ENCODE results near the gene CACNA1G.

Gene CACNA1G

DNA sequence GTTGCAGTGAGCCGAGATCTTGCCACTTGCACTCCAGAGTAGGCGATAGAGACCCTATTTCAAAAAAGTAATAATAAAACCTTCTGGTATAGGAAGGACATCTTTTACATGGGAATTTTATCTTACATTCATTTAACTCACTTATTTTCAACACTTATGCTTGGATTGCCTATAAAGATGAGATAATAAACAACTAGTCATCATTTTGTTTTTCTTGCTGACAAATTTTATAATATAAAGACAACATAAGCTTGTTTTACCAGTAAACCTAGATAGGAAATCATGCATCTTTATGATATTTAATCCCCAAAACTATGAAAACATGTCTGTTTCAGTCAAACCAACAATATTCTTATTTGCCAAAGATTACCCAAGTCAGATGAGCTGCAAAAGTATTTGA, 91.1 kb downstream of the CACNA1G start:
- no peak for DNase-seq (ENCODE audit: low read depth in 2 of 2)

DNA sequence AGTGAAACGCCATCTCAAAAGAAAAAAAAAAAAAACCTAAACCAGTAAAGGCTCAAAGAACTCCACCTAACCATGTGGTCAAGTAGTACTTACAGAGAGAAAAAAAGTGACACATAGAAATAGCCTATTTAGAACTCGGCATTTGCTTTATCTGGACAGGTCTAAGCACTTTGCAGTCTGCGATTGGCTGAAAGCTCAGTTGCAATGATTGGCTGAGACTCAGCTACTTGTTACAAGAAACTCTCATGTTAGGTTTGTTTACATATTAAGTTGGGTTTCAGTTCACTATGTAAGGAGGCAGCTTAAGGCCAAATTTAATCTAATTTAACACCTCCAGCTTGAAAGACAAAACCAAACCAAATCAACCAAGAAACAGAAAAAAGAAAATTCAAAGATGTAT, 93.2 kb downstream of the CACNA1G start:
- no peak for DNase-seq (ENCODE audit: low read depth in 2 of 2)

DNA sequence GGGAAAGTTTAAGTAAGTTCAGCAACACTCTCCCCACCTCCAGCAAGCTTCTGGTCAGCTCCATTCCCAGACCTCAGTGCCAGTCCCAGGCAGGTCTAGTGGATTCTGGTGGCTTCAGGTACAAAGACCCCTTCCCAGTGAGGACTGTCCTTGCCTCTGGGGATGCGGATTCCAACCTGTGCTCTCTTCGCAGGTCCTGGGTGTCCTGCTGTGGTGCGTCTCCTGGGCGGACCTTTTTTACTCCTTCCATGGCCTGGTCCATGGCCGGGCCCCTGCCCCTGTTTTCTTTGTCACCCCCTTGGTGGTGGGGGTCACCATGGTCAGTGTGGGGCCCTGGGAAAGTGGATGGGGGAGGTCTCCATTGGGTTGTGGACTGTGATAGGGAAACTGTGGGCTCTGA, 96.0 kb downstream of the CACNA1G start:
- DNase-seq (ENCODE audit: low read depth in 2 of 2), result no peak

DNA sequence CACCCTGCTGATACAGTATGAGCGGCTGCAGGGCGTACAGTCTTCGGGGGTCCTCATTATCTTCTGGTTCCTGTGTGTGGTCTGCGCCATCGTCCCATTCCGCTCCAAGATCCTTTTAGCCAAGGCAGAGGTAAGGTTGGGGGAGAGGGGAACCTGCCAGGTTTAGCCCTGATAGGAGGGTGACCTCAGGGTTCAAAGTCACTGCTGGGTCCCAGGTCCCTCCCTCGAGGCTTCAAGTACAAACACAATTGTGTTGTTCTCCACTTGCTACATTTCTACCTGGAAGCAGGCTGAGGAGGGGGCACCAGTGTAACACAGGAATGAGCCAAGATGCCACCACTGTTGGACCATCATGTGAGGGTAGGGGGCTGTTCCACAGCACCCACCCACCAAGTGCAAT, 96.5 kb downstream of the CACNA1G start:
- no peak for DNase-seq (ENCODE audit: low read depth in 2 of 2)

DNA sequence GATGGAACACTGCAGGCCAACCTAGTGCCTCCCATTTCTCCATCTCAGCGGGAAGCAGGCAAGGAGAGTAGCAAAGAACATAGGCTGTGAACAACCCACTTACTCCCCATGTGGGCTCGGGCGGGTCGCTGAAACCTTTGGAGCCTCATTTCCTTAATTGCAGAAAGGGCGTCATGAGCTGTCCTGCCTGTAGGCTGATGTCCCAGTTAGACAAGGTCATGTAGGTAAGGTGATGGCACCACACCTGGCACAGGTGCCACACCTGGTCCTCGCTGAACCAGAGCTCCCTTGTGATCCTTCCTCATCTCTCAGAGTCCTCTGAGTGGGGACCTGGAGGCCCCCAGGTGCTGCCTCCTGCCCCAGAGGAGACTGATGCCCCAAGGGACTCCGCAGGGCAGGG, 97.1 kb downstream of the CACNA1G start:
- DNase-seq (ENCODE audit: low read depth in 2 of 2), result no peak

DNA sequence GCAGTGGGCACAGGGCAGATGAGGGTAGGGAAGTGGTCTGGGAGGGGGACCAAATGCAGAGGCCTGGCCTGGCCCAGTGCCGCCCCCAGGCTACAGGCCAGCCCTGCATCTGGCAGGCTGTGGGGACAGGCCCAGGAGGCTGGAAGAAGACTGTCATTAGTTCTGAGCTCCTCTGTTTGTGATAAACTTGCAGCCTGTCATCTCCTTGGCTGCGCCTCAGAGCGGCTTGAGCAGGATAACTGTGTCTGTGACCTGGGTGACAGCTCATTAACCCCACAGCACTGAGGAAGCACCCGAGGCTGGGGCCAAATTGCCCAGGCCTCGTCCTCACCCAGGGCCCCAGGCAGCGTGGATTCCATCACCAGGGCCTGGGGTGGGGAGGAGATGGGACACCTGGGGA, 98.1 kb downstream of the CACNA1G start:
- DNase-seq (ENCODE audit: low read depth in 2 of 2), result no peak

DNA sequence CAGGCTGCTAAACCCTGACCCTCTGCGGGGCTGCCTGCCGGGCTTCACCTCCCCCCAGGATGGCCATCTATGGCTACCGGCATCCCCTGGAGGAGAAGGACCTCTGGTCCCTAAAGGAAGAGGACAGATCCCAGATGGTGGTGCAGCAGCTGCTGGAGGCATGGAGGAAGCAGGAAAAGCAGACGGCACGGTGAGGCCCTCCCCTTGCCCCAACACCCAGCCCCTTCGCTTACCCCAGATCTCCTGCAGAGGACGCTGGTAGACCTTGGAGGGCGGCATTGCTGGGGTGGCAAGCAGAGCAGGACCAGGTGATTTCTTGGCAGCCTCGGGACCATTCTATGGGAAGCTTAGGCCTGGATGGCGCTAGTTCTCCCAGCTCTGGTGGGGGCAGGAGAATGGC, 98.7 kb downstream of the CACNA1G start:
- DNase-seq (ENCODE audit: low read depth in 2 of 2), result no peak

DNA sequence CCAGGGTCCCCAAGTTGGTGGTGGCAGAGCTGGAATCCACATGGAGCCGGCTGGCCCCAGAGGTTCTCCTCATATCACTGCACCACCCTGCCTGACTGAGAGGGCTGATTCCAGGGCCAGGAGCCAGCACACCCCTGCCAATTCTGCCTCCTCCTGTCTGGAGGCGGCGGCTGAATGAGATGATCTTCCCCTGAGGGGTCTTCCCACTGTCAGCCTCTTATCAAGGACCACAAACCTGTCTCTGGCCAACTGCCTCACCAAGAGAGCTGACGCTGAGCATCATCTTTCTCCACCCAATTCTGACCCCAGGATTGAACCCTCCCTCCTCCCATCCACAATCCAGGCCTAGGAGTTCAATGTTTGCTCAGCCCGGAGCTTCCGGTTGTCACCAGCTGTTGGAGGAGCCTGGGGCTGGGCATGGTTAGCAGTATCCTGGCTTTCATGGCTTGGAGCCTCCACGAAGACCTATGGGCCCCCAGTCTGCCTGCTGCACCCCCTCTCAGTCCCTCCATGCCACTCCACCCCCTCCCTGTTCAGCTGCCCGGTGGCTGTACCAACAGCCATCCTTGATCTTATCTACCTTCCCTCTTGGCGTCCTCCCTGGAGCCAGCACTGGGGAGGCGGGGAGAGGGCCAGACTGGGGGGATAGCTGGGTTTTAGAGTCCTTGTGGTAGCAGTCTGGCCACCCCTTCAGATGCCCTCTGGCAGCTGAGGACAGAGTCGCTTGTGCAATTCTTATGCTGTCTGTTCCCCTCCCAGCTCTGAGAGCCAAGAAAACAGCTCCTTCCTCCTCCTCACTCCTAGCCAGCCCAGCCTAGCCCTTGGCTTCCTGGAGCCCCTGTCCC, 99.7 kb downstream of the CACNA1G start:
- no peak for DNase-seq (ENCODE audit: low read depth in 2 of 2)

DNA sequence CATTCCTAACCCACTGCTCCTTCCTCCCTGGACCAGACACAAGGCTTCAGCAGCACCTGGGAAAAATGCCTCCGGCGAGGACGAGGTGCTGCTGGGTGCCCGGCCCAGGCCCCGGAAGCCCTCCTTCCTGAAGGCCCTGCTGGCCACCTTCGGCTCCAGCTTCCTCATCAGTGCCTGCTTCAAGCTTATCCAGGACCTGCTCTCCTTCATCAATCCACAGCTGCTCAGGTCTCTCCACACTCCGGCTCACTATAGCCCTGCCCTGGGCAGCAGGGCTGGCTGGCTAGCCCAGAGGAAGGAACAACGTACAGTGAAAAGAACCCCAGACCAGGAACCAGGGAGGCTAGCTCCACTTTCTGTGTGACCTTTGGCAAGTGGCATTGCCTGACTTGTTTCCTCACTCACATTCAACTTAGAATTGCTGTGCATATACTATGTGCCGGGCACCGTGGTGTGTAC, 100.4 kb downstream of the CACNA1G start:
- DNase-seq (ENCODE audit: low read depth in 2 of 2), result no peak

DNA sequence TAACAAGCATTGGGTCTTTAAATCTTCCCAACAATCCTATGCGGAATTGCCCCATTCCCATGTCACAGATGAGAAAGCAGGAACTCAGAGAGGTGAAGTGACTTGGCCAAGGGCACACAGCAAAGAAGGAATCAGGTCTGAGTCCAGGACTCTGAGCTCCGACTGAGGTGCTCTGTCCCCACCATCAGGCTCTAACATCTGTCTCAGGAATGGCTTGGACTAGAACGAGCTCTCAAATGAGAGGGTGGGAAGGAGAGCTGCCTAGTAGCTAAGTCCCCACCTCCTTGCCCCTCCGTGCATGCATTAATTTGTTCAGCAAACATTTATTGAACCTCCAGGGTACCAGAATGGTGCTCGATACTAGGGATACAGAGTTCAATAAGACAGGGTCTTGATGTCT, 100.8 kb downstream of the CACNA1G start:
- no peak for DNase-seq (ENCODE audit: low read depth in 2 of 2)

DNA sequence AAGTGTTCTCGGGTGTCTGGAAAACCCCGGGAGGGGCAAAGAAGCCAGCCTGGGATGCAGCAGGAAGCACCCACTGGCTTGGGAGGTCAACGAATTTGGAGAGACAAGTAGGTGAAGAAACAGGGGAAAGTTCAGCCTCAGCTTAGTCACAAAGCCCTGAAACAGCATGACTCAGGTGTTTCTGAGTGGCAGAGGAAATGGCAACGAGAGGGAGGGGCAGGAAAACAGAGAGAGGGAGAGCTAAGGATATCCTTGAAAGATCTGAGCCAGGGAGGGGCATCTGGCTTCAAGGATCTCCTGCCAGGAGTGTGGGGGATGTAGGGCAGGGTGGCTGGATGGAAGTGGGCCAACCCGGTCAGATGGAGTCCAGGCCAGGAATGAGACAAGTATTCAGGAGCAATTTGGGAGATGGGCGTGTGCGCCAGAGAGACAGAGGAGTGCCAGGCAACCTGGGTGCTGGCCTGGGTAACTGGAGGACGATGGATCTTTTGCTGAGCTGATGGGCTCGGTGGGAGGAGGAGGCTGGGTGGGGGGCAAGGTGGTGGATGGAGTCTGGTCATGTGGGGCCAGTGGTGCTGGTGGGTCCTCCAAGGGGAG, 101.4 kb downstream of the CACNA1G start:
- DNase-seq (ENCODE audit: low read depth in 2 of 2), result peak in 1 of 2 donors; percentile 5

DNA sequence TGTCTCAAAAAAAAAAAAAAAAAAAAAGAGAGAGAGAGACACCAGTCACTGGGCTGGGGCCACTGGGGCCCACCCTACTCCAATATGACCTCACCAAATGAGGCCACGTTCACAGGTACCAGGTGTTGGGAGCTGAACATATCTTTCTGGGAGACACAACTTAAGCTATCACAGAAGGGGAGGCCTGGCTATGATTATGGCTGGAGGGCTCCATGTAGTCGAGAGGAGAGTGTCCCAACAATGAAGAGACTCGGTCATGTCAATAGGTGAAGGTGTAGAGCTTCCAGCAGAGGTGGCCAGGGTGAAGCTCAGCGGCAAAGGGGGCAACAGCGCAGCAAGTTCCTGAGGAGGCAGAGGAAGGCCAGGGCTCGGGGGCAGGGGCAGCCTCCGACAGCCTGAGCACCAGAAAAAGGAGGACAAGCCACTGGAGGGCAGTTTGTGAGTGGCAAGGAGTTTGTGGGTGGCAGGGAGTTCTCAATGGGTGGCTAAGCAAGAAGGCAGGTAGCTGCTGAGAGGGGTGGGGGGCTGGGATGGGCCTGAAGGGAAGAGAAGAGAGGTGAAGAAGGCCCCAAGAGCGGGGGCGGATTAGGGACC, 102.2 kb downstream of the CACNA1G start:
- DNase-seq (ENCODE audit: low read depth in 2 of 2), result no peak

DNA sequence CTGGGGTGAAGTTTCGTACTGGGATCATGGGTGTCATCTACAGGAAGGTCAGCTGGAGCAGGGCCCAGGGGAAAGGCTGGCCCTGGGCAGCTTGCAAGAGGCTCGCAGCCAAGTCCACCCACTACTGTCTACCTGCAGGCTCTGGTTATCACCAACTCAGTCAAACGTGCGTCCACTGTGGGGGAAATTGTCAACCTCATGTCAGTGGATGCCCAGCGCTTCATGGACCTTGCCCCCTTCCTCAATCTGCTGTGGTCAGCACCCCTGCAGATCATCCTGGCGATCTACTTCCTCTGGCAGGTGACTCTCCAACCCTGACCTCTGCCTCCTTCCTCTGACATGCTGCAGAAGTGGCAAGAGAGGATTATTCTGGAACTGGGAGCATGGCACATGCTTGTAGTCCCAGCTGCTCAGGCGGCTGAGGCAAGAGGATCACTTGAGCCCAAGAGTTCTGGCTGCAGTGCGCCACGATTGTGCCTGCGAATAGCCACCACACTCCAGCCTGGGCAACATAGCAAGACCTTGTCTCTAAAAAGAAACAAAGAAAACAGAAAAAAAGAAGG, 103.4 kb downstream of the CACNA1G start:
- DNase-seq (ENCODE audit: low read depth in 2 of 2), result no peak

DNA sequence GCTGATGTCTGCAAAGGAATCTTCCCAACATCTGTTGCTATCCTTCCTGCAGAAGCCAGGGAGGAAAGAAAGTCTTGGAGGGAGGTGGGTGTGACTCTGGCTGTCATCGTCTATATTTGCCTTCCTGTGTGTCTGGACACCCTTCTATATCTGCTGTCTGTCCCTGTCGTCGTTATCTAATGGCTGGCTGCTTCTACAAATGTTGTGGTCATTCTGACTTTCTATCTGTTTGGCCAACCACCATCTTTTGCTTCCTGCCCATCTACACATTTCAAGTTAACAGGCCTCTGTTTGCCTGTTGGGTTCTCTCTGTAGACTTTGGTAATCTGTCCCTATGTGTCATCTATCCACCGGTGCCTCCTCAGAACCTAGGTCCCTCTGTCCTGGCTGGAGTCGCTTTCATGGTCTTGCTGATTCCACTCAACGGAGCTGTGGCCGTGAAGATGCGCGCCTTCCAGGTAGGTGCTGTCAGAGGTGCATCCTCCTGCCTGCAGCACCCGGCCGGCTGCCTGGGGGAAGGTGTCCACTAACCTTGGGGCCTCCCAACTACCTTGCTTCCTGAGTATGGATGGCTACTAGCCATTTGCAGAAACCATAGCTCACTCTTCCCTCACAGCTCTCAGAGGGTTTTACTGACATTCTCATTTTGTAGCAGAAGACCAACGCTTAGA, 104.4 kb downstream of the CACNA1G start:
- DNase-seq (ENCODE audit: low read depth in 2 of 2), result no peak

DNA sequence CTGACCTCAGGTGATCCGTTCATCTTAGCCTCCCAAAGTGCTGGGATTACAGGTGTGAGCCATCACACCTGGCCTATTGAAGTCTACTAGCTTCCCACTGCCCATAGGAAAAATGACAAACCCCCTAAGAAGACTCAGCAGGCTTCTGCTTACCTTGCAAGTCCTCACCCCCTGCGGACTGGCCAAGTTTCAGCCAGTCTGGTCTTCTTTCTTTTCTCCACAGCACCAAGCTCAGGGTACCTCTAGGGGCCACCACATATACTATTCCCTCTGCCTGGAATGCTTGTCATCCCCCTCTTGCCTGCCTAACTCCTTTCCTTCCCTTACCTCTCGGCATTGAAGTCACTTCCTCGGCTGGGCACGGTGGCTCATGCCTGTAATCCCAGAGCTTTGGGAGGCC, 105.3 kb downstream of the CACNA1G start:
- no peak for DNase-seq (ENCODE audit: low read depth in 2 of 2)

DNA sequence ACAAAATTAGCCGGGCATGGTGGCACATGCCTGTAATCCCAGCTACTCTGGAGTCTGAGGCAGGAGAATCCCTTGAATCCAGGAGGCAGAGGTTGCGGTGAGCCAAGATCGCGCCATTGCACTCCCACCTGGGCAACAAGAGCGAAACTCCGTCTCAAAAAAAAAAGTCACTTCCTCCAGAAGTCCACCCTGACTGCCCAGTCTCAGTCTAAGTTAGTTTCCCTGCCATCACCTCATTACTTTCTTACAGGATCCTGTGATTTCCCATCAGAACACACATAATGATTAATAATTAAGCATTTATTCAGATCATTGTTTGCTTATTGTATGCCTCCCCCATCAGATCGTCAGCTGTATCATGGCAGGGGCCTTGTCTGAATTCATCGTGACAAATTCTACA, 105.8 kb downstream of the CACNA1G start:
- no peak for DNase-seq (ENCODE audit: low read depth in 2 of 2)

DNA sequence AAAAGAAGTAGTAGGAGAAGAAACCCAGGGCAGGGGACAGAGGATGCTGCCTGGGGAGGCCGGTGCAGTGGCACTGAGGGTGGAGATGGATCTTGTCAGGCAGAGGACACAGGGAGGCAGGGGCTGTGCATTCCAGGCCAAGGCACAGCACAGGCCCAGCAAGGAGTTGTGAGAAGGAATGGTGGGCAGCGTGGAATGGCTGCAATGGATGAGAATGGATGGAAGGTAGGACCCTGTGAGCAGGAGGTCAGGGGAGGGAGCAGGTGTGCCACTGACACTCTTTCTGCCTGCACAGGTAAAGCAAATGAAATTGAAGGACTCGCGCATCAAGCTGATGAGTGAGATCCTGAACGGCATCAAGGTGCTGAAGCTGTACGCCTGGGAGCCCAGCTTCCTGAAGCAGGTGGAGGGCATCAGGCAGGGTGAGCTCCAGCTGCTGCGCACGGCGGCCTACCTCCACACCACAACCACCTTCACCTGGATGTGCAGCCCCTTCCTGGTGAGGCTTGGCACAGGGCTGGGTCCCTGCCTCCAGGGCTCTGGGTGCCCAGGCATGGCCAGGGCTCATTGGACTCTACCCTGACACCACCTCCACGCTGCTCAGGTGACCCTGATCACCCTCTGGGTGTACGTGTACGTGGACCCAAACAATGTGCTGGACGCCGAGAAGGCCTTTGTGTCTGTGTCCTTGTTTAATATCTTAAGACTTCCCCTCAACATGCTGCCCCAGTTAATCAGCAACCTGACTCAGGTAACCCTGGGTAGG, 106.9 kb downstream of the CACNA1G start:
- no peak for DNase-seq (ENCODE audit: low read depth in 2 of 2)

DNA sequence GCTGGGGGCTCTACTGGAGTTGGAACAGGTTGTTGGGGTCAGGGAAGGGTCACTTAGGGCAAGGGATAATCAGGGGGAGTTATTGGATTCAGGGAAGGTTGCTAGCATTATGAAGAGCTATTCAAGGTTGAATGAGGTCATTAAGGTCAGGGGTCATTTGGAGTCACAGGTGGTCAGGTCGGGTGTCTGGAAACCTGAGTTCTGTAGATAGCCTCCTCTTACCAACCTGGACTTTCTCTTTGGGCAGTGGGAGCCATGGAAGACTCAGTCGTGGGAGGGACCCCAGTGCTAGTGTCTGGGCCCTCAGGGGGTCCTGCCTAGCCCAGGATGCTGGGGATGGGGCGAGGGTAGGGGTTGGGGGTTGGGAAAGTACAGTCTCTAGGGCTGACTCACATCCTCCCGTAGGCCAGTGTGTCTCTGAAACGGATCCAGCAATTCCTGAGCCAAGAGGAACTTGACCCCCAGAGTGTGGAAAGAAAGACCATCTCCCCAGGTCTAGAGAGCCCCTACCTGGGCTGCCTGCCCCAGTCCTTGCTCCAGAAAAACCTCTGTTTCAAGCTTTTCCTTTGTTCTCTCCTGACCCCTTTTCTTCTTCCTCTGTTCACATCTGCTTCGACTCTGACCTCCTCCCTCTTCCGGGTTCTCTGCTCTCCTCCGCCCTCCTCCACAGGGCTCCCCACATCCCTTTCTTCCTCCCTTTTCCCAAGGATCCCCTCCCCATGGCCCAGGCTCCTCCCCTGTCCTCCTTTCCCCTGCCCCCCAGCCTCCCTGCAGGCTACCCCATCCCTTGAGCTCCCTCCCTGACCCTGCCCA, 107.7 kb downstream of the CACNA1G start:
- DNase-seq (ENCODE audit: low read depth in 2 of 2), result no peak

DNA sequence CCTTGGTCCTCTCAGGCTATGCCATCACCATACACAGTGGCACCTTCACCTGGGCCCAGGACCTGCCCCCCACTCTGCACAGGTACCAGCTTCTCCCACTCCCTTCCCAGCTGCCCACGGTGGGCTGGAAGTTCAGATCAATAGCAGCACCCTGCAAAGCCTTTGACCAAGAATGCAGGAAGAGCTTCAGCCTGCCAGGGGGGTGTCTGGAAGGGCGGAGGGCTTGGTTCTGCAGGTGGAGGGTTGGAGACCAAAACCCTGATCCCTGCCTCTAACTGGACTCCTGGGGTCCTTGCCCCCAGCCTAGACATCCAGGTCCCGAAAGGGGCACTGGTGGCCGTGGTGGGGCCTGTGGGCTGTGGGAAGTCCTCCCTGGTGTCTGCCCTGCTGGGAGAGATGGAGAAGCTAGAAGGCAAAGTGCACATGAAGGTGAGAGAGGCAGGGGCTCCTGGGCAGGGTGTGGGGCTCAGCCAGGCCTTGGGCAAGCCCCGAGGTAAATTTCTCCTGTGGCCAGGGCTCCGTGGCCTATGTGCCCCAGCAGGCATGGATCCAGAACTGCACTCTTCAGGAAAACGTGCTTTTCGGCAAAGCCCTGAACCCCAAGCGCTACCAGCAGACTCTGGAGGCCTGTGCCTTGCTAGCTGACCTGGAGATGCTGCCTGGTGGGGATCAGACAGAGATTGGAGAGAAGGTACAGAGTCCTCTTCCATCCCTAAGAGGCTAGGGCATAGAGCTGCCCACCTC, 108.5 kb downstream of the CACNA1G start:
- no peak for DNase-seq (ENCODE audit: low read depth in 2 of 2)

DNA sequence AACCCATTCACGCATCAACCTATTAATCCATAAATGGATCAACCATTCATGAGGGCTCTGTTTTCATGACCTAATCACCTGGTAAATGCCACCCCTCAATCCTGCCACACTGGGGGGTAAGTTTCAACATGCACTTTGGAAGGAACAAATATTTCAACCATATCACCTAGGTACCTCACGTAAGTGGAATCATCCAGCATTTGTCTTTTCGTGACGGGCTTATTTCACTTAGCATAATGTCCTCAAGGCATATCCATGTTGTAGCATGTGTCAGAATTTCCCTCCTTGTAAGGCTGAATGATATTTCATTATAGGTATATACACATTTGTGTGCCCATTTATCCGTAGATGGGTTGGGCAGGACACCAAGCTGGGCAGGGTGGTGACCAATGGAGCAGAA, 111.6 kb downstream of the CACNA1G start:
- no peak for DNase-seq (ENCODE audit: low read depth in 2 of 2)

Measured in stimulated activated CD8-positive, alpha-beta memory T cell treated with anti-CD3 and anti-CD28 coated beads, Interleukin-2, amount 100 ng/mL, for 48 hours (primary cell).